Nephron progenitor cell (in vitro differentiated cells): Measurements from ENCODE around the gene CRYBB3.

ENCODE experiments used
- DNase-seq: peaks from one replicate; pipeline ENCODE4 v3.0.0; 2021
- H3K27ac Mint-ChIP-seq: 2 replicates; pipeline ENCODE4 v1.8.0; 2021; ENCODE audit warnings: mild to moderate bottlenecking, moderate library complexity, mixed read lengths
- H3K27me3 Mint-ChIP-seq: 2 replicates; pipeline ENCODE4 v1.8.0; 2021; ENCODE audit warnings: mild to moderate bottlenecking, low read depth, mixed read lengths; ENCODE audit not compliant: poor library complexity
- H3K36me3 Mint-ChIP-seq: 2 replicates; pipeline ENCODE4 v1.8.0; 2021; ENCODE audit warnings: low read depth, mixed read lengths
- H3K4me1 Mint-ChIP-seq: 2 replicates; pipeline ENCODE4 v1.8.0; 2021; ENCODE audit warnings: mixed read lengths
- H3K4me3 Mint-ChIP-seq: 2 replicates; pipeline ENCODE4 v1.8.0; 2021; ENCODE audit warnings: mild to moderate bottlenecking, moderate library complexity, mixed read lengths
- H3K9me3 Mint-ChIP-seq: 2 replicates; pipeline ENCODE4 v1.8.0; 2021; ENCODE audit warnings: mild to moderate bottlenecking, moderate library complexity, mixed read lengths
- TF ChIP-seq, protein P1 (sequence below): fragments of 200-600 bp; sonication (generic); IDR thresholded peaks from 2 replicates; pipeline ENCODE4 v1.5.0; 2021; ENCODE audit warnings: antibody characterized with exemption

Gene CRYBB3

DNA sequence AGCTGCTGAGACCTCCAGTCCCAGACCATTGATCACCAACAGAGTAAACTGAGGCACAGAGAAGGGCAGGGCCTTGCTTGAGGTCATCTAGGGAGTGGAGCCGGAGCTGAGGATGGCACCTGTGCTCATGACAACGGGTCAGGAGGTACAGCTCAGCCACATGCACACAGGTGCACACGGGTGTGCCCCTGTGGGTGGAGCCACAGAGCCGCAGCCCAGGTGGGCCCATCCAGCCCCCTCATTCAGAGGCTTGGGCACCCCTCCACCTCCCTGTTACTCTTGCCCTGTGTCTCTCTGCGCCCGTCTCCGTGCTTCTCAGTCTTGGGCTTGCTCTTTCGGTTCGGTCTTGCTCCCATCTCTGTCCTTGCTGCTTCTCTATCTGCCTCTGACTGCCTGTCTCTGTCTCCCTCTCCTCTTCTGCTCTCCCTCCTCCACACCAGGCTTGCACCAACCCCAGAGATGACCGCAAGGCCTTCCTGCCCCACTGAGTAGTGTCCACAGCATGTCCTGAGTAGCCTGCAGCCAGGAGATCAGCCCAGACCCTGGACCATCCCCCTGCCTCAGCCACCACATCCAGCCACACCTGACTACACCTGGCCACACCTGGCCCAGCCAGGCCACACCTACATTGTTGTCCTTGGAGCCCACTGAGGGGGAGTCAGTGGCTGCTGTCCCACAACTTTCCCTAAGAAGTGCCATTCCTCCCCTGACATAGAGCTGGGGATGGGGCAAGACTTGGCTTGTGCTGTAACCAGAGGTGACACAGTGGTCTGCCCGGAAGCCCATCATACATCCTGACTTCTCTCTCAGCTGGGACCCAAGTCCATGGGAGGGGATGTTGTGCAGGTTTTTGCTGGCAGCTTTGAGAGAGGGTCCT, 39.3 kb upstream of the CRYBB3 start:
- H3K27me3 Mint-ChIP-seq: no peaks in the 10 kb centered on the region
- no peaks in the 10 kb centered on the region for H3K36me3 Mint-ChIP-seq
- no peak overlapping the region for H3K4me3 Mint-ChIP-seq
- H3K4me1 Mint-ChIP-seq: no peaks in the 10 kb centered on the region
- H3K27ac Mint-ChIP-seq: no peak overlapping the region
- DNase-seq: no peak
- TF ChIP-seq, protein P1, sequence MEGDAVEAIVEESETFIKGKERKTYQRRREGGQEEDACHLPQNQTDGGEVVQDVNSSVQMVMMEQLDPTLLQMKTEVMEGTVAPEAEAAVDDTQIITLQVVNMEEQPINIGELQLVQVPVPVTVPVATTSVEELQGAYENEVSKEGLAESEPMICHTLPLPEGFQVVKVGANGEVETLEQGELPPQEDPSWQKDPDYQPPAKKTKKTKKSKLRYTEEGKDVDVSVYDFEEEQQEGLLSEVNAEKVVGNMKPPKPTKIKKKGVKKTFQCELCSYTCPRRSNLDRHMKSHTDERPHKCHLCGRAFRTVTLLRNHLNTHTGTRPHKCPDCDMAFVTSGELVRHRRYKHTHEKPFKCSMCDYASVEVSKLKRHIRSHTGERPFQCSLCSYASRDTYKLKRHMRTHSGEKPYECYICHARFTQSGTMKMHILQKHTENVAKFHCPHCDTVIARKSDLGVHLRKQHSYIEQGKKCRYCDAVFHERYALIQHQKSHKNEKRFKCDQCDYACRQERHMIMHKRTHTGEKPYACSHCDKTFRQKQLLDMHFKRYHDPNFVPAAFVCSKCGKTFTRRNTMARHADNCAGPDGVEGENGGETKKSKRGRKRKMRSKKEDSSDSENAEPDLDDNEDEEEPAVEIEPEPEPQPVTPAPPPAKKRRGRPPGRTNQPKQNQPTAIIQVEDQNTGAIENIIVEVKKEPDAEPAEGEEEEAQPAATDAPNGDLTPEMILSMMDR: no peak
- no peaks in the 10 kb centered on the region for H3K9me3 Mint-ChIP-seq

DNA sequence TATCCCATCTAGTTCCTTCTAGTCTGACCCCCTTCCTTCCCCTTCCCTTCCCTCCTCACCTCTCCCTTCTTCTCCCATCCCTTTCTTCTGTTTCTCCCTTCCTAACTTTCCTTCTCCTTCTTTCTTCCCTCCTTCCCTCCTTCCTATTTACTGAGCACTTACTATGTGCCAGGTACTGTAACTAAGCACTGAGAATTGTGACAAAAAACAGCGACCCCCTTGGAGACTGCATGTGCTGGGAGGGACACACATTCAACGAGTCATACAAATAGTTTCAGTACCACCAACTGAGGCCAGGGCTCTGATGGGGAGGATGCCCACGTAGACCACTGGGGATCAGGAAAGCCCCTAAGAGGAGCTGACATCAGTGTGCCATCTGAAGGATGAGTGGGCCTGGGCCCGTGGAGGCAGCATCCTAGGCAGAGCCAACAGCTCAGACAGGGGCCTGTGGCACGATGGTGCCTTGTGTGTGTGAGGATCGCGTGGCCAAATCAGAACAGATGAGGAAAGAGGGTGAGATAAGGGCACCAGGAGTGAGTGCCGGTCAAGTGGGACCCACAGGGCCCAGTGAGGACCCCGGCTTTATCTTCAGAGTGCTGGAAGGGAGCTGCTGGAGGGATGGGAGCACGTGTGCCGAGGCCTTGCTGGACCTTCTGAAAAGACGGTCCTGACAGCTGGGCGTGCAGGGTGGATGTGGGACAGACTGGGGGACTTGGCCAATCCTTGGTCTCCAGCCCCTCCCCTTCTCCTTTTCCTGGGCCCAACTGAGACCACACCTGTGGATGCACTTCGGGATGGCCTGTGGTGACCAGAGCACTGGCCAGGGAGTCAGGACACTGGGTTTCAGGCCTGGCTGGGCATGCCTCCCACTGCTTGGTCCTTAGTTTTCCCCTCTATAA, 38.4 kb upstream of the CRYBB3 start:
- H3K4me3 Mint-ChIP-seq: no peak overlapping the region
- no peaks in the 10 kb centered on the region for H3K36me3 Mint-ChIP-seq
- TF ChIP-seq, protein P1: no peak
- H3K27ac Mint-ChIP-seq: peak overlapping the region; percentile 44
- no peaks in the 10 kb centered on the region for H3K9me3 Mint-ChIP-seq
- H3K4me1 Mint-ChIP-seq: peaks cover 5% of the 10 kb centered on the region
- H3K27me3 Mint-ChIP-seq: no peaks in the 10 kb centered on the region
- DNase-seq: no peak

DNA sequence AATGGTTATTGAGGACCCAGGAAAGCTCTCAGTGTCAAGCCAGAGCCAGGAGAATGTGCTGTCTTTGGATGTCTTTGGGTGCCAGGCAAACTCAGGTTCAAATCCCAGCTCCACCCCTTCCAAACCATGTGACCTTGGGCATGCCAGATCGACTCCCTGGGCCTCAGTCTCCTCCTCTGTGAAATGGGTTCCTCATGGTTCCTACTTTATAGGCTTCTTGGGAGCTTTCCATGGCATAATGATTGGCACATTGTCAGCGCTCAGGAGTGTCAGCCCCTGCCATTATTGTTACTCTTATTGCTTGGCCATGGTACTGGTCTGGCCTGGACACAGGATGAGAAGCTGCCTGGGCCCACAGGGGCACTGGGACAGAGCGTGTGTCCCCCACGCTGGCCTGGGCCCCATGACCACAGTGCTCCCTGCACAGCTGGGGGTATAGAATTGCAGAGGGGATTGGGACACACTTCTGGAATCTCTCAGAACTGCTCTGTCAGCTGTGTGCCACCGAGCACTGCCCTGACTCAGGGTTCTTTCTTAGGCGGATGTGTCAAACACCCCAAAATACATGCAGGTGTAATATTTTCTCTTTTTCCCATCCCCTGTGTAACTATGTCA, 37.6 kb upstream of the CRYBB3 start:
- Mint-ChIP-seq H3K36me3 (no peaks in the 10 kb centered on the region), H3K27me3 (no peaks in the 10 kb centered on the region), H3K27ac (no peak overlapping the region), H3K4me3 (no peak overlapping the region), H3K4me1 (peaks cover 10% of the 10 kb centered on the region), H3K9me3 (no peaks in the 10 kb centered on the region)
- DNase-seq: no peak
- TF ChIP-seq, protein P1: no peak

DNA sequence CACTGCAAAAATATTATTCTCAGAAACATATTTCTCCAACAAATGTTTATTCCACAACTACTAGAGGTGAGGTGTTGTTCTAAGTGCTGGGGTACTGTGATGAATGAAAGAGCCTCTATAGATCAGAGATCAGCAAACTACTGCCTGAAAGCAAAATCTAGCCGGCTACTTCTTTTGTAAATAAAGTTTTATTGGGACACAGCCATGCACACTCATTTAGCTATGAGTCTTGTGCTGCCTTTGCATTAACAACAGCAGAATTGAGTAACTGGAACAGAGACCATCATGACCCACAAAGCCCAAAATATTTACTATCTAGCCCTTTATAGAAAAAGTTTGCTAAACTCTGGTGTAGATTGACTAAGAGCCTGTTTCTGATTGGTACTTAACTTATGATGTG, 37.1 kb upstream of the CRYBB3 start:
- Mint-ChIP-seq H3K27me3 (no peaks in the 10 kb centered on the region), H3K4me1 (peaks cover 12% of the 10 kb centered on the region), H3K27ac (no peak overlapping the region), H3K36me3 (no peaks in the 10 kb centered on the region), H3K4me3 (no peak overlapping the region), H3K9me3 (no peaks in the 10 kb centered on the region)
- no peak for DNase-seq
- TF ChIP-seq, protein P1: no peak

DNA sequence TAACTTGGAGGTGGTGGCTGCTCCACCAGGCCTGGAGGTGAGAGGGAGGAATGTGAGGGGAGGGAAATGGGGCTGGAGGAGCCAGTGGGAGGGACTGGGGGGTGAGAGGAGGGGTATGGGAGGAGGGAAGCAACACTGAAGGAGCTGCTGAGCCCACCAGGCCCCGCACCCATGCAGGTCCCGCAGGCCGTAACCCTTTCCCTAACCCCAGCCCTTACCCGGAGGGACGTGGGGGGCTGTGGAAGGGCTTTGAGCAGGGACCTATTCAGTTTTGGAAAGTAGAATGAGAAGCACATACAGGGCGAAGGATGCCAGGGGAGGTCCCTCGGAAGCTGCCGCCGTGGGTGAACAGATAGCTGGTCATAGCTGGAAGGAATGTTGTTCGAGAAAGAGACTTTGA, 33.9 kb upstream of the CRYBB3 start:
- no peak overlapping the region for H3K27ac Mint-ChIP-seq
- H3K4me1 Mint-ChIP-seq: peaks cover 12% of the 10 kb centered on the region
- H3K9me3 Mint-ChIP-seq: no peaks in the 10 kb centered on the region
- DNase-seq: no peak
- H3K4me3 Mint-ChIP-seq: no peak overlapping the region
- no peaks in the 10 kb centered on the region for H3K27me3 Mint-ChIP-seq
- no peaks in the 10 kb centered on the region for H3K36me3 Mint-ChIP-seq
- TF ChIP-seq, protein P1: no peak
